Nephron (organoid): ENCODE results near the gene MOV10L1.

Experiments used
- H3K27ac Mint-ChIP-seq, 3 experiments: 2 replicates each; pipeline ENCODE4 v1.8.0; 2020; ENCODE audit warnings: mixed read lengths in 3 of 3, mild to moderate bottlenecking in 2 of 3, moderate library complexity in 1 of 3
- H3K27me3 Mint-ChIP-seq: 2 replicates; pipeline ENCODE4 v1.8.0; 2021; ENCODE audit warnings: low read depth, mild to moderate bottlenecking, moderate library complexity, mixed read lengths
- H3K36me3 Mint-ChIP-seq: 2 replicates; pipeline ENCODE4 v1.8.0; 2020; ENCODE audit warnings: low read depth, mixed read lengths
- H3K4me1 Mint-ChIP-seq: 2 replicates; pipeline ENCODE4 v1.8.0; 2020; ENCODE audit warnings: mixed read lengths
- H3K4me3 Mint-ChIP-seq, 3 experiments: 2 replicates each; pipeline ENCODE4 v1.8.0; 2020; ENCODE audit warnings: mild to moderate bottlenecking in 3 of 3, mixed read lengths in 3 of 3, moderate library complexity in 2 of 3
- H3K9me3 Mint-ChIP-seq: 2 replicates; pipeline ENCODE4 v1.8.0; 2020; ENCODE audit warnings: mixed read lengths
- TF ChIP-seq, protein P1 (sequence below), 3 experiments: fragments of 200-600 bp; sonication (generic); IDR thresholded peaks; one replicate each; pipeline ENCODE4 v1.5.0; 2021; ENCODE audit warnings: antibody characterized with exemption in 3 of 3; ENCODE audit not compliant: unreplicated experiment in 3 of 3

MOV10L1 gene

DNA sequence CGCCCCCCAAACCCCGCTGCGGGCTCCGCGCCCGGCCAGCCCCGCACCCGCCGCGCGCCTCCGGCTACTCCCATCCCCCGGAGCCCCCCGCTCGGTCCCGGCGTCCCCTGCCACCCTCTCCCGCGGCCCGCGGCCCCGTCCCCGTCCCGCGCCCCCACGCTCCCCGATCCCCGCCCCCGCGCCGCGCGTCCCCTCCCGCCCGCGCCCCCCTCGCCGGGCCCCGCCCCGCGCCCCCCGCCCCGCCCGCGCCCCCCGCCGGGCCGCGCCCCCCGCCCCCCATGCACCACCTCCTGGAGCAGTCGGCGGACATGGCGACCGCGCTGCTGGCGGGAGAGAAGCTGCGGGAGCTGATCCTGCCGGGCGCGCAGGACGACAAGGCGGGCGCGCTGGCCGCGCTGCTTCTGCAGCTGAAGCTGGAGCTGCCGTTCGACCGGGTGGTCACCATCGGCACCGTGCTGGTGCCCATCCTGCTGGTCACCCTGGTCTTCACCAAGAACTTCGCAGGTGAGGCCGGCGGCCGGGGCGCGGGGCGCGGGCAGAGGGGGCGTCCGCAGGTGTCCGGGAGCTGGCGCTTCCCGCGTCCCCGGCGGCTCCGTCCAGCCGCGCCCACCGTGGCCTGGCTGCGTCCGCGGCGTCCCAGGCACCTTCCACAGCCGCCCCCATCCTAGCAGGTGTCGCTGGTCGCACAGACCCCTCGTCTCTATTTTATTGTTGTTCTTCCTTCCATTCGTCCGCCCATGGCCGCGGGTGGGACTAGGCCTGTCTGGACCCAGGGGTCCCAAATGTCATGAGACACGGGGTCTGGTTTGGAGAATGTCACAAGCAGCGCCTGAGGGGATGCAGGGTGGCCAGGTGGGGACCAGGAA is 80.9 kb downstream of the MOV10L1 start, which contains the start of gene PANX2:
Gene PANX2 (plus strand): TSS at position 279 of the 866 bp plus-strand sequence. CDS start 0 bp downstream, at position 279.
- Mint-ChIP-seq H3K27ac (no peak within 1 kb of the TSS), H3K9me3 (no peaks in the 10 kb centered on the region), H3K36me3 (no peaks in the 10 kb centered on the region), H3K4me1 (no peaks in the 10 kb centered on the region), H3K27me3 (peaks cover 61% of the 10 kb centered on the region), H3K4me3 (peak within 1 kb of the TSS; percentile 83 to 87 (median 87))
- TF ChIP-seq, protein P1, sequence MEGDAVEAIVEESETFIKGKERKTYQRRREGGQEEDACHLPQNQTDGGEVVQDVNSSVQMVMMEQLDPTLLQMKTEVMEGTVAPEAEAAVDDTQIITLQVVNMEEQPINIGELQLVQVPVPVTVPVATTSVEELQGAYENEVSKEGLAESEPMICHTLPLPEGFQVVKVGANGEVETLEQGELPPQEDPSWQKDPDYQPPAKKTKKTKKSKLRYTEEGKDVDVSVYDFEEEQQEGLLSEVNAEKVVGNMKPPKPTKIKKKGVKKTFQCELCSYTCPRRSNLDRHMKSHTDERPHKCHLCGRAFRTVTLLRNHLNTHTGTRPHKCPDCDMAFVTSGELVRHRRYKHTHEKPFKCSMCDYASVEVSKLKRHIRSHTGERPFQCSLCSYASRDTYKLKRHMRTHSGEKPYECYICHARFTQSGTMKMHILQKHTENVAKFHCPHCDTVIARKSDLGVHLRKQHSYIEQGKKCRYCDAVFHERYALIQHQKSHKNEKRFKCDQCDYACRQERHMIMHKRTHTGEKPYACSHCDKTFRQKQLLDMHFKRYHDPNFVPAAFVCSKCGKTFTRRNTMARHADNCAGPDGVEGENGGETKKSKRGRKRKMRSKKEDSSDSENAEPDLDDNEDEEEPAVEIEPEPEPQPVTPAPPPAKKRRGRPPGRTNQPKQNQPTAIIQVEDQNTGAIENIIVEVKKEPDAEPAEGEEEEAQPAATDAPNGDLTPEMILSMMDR (IDR thresholded peaks at IDR 0.05; ENCODE audit: unreplicated experiment in 3 of 3), result no peak

DNA sequence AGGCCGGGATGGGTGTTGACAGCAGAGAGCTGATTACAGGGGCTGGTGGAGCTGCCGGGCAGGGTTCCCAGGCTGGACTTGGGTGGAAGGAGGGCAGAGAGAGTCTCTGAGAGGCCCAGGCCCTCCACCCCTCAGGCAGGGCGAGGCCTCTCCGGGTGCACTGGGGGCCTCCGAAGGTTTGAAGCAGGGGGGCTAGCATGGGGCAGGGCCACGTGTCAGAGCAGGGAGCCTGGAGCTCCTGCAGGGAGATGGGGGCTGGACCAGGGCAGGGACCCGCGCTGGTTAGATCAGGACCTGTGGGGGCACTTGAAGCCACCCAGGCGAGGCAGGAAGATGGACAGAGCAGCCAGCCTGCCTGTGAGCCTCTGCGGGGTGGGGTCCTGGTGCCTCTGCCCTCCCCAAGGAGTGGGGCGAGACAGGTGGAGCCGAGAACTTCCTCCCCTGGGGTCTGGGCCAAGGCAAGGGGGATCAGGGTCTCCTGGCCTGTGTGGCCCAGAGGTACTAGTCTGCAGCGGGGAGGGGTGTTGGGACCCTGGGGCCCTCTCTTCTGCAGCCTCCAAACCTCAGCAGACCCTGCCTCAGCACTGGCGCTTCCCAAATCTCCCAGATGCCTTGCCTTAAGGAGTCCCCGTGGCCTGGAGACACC is 81.6 kb downstream of the MOV10L1 start:
- Mint-ChIP-seq H3K27me3 (peaks cover 65% of the 10 kb centered on the region), H3K27ac (no peak overlapping the region), H3K4me1 (no peaks in the 10 kb centered on the region), H3K4me3 (peak overlapping the region; percentile 83 to 87 (median 87)), H3K9me3 (no peaks in the 10 kb centered on the region), H3K36me3 (no peaks in the 10 kb centered on the region)
- TF ChIP-seq, protein P1 (IDR thresholded peaks at IDR 0.05; ENCODE audit: unreplicated experiment in 3 of 3), result no peak

DNA sequence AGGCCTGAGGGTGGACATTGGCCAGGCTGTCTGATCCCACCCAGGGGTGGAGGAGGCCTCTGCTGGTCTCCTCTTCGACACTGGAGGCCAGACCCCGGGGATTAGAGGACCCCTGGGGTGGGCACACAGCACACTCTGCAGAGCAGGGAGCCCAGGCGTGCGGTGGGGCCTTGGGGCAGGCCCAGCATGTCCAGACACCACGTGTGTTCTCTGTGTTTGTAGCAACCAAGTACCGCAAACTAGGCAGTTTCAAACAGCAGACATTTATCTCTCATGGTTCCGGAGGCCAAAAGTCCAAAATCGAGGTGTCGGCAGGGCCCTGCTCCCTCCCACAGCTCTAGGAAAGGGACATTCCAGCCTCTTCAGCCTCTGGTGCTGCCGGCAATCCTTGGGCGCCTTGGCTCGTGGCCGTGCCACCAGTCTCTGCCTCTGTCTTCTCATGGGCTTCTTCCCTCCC is 82.2 kb downstream of the MOV10L1 start:
- H3K36me3 Mint-ChIP-seq, result no peaks in the 10 kb centered on the region
- TF ChIP-seq, protein P1 (IDR thresholded peaks at IDR 0.05; ENCODE audit: unreplicated experiment in 3 of 3), result no peak
- H3K4me1 Mint-ChIP-seq, result no peaks in the 10 kb centered on the region
- no peak overlapping the region for H3K27ac Mint-ChIP-seq
- H3K9me3 Mint-ChIP-seq, result no peaks in the 10 kb centered on the region
- peaks cover 61% of the 10 kb centered on the region for H3K27me3 Mint-ChIP-seq
- peak overlapping the region; percentile 58 to 76 (median 69) for H3K4me3 Mint-ChIP-seq

DNA sequence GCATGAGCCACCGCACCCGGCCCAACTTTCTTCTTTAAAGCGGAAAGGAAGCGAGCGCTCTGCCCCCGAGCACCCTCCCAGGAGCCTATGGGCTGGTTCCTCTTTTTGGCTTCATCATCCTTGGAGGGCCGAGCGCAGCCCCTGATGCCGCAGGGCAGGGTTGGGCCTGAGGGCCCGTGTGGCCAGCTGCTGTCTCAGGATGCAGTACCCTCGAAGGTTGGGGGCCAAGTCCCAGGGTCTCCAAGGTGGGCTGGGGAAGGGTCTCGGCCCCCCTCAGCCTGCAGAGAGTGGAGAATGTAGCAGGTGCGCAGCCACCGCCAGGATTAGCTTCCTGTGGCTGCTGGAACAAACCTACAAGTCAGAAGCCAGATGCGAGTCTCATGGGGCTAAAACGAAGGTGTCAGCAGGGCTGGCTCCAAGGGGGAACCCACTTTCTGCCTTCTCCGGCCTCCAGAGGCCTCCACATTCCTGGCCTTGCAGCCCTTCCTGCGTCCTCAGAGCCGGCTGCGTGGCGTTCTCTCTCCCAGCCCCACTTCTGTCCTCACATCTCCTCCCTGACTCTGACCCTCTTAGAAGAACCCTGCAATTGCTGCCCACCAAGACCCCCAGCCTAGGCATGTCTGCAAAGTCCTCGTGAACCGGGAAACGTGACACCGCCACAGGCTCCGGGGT is 83.6 kb downstream of the MOV10L1 start:
- H3K27ac Mint-ChIP-seq, result no peak overlapping the region
- H3K27me3 Mint-ChIP-seq, result peaks cover 46% of the 10 kb centered on the region
- H3K4me3 Mint-ChIP-seq, result peak overlapping the region in 1 of 3 experiments; percentile 12
- no peaks in the 10 kb centered on the region for H3K36me3 Mint-ChIP-seq
- H3K9me3 Mint-ChIP-seq, result no peaks in the 10 kb centered on the region
- TF ChIP-seq, protein P1 (IDR thresholded peaks at IDR 0.05; ENCODE audit: unreplicated experiment in 3 of 3), result no peak
- no peaks in the 10 kb centered on the region for H3K4me1 Mint-ChIP-seq

DNA sequence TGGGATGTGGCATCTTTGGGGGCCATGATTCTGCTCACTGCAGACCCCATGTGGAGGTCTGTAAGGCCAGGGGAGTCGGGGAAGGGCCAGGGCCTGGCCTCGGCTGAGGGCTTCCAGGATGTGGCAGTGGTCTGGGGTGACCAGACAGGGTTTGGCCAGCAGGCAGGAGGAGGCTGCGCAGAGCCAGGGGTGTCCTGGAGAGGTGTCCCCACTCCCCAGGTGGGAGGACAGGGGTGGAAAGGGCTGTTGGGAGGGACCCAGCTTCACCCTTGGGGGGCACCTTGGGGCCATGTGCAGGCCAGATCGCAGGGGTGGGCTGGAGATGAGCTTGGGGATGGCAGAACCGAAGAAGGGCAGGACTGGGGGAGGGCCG is 84.2 kb downstream of the MOV10L1 start:
- H3K36me3 Mint-ChIP-seq, result no peaks in the 10 kb centered on the region
- peaks cover 41% of the 10 kb centered on the region for H3K27me3 Mint-ChIP-seq
- no peaks in the 10 kb centered on the region for H3K9me3 Mint-ChIP-seq
- peak overlapping the region in 1 of 3 experiments; percentile 12 for H3K4me3 Mint-ChIP-seq
- H3K4me1 Mint-ChIP-seq, result no peaks in the 10 kb centered on the region
- no peak overlapping the region for H3K27ac Mint-ChIP-seq
- TF ChIP-seq, protein P1 (IDR thresholded peaks at IDR 0.05; ENCODE audit: unreplicated experiment in 3 of 3), result no peak
